Spleen (tissue), 11 donors: Measurements from ENCODE around the gene CBLN3. TPM values are rescaled to one million over a fixed set of nuclear protein-coding genes. Genes with fewer than 3 reads are reported as not detected.
"Not testable (repeated sequence)": the region's sequence is repeated elsewhere in the genome, so short reads cannot be mapped to it uniquely, and the experiment has no call there.

Experiments used
- DNase-seq: peaks from one replicate; pipeline ENCODE4 v3.0.0-alpha.2; 2020
- H3K27ac ChIP-seq, 8 donors: fragments of 200-600 bp; sonication (generic) in 7 of 8; 1 replicate in 4 of 8; 2 replicates in 4 of 8; pipeline versions ENCODE4 v1.5.0 to v1.8.0; 2016 to 2021; ENCODE audit warnings: inconsistent platforms in 4 of 8, mild to moderate bottlenecking in 4 of 8, moderate library complexity in 1 of 8
- H3K27me3 ChIP-seq, 7 donors: fragments of 200-600 bp; sonication (generic) in 6 of 7; replicated peaks in 1 of 7; 1 replicate in 4 of 7; 2 replicates in 3 of 7; pipeline versions ENCODE4 v1.5.0 to v1.8.0; 2016 to 2021; ENCODE audit warnings: inconsistent platforms in 3 of 7, mild to moderate bottlenecking in 1 of 7
- H3K36me3 ChIP-seq, 6 donors: fragments of 200-600 bp; sonication (generic) in 5 of 6; 1 replicate in 4 of 6; 2 replicates in 2 of 6; pipeline versions ENCODE4 v1.5.0 to v1.8.0; 2016 to 2021; ENCODE audit warnings: inconsistent platforms in 2 of 6
- H3K4me1 ChIP-seq, 6 donors: fragments of 200-600 bp; sonication (generic) in 5 of 6; 1 replicate in 3 of 6; 2 replicates in 3 of 6; pipeline versions ENCODE4 v1.5.0 to v1.8.0; 2016 to 2021; ENCODE audit warnings: inconsistent platforms in 3 of 6
- H3K4me3 ChIP-seq, 8 donors: fragments of 200-600 bp; sonication (generic) in 7 of 8; 1 replicate in 4 of 8; 2 replicates in 4 of 8; pipeline versions ENCODE4 v1.5.0 to v1.8.0; 2016 to 2021; ENCODE audit warnings: inconsistent platforms in 4 of 8, mild to moderate bottlenecking in 4 of 8, moderate library complexity in 2 of 8
- H3K9me3 ChIP-seq, 8 donors: fragments of 200-600 bp; sonication (generic) in 7 of 8; 1 replicate in 4 of 8; 2 replicates in 4 of 8; pipeline versions ENCODE4 v1.5.0 to v1.8.0; 2016 to 2021; ENCODE audit warnings: inconsistent platforms in 4 of 8
- POLR2A ChIP-seq, 3 donors: fragments of 450-650 bp; IDR thresholded peaks; one replicate each; pipeline ENCODE4 v1.5.1; 2017; ENCODE audit warnings: antibody characterized with exemption in 3 of 3, mild to moderate bottlenecking in 1 of 3
- POLR2AphosphoS5 ChIP-seq, 3 donors: sonication (generic); formaldehyde crosslinking; IDR thresholded peaks; one replicate each; pipeline ENCODE4 v1.5.1; 2017; ENCODE audit warnings: antibody characterized with exemption in 3 of 3
- WGBS, 5 donors: extraction: QIAGEN DNeasy Blood & Tissue Kit in 3 of 5; methylation state at CpG; one replicate each; pipeline versions ENCODE4 v1.1.5 to v1.1.7; 2013 to 2018; 5-methylcytosine and 5-hydroxymethylcytosine counted together
- intact Hi-C: fragments of 100-400 bp; cut with DNase I; formaldehyde crosslinking; loops from one replicate; pipeline ENCODE4 v1.15.0; 2023; ENCODE audit warnings: low total_unique reads
- polyA plus RNA-seq, 3 donors: library from polyadenylated mRNA; stranded (reverse); fragments of 200-250 nt; gene quantifications; one replicate each; pipeline ENCODE4 v1.2.1, GENCODE V29; 2013
- total RNA-seq, 7 donors: library from RNA; depleted of rRNA in 3 of 7; stranded (reverse); fragments of >200 nt in 3 of 7; fragmentation: NEBNext Ultra II Directional in 4 of 7; extraction: Animal tissue kit (Norgen Biotek cat#: 25700) in 4 of 7; gene quantifications; one replicate each; pipeline versions ENCODE4 v1.1.0 to v1.2.1, GENCODE V29; 2016 to 2021
- TF ChIP-seq, protein P1 (sequence below), 11 experiments: fragments of 200-600 bp in 7 of 11; fragments of 450-650 bp in 4 of 11; sonication (generic) in 4 of 11; IDR thresholded peaks in 8 of 11; conservative IDR thresholded peaks in 3 of 11; 1 replicate in 7 of 11; 2 replicates in 4 of 11; pipeline versions ENCODE4 v1.4.0 to v1.8.0; 2016 to 2021; ENCODE audit warnings: antibody characterized with exemption in 11 of 11, inconsistent platforms in 4 of 11, mild to moderate bottlenecking in 1 of 11
- donor health status: healthy with polysubstance abuse.
- donor health status: DM: no; HTN: no; CAD: no; lungs with moderate emphysema.
- donor health status: DM: no; HTN: no; CAD: no.
- donor health status: Bipolar disorder and iron deficiency.
- donor health status: healthy.
- donor health status: DM: no; HTN: no; CAD: no.
- donor health status: DM: yes; HTN: yes; CAD: no.

The CBLN3 gene
- total and polyA plus RNA-seq, 10 donors: 4.3 to 21.7 (median 10.2) TPM

- Histone ChIP-seq H3K4me1 (no peaks in the 10 kb centered on the region), H3K27ac (peak overlapping the region in 1 of 8 donors; percentile 22), H3K4me3 (no peak overlapping the region), H3K9me3 (no peaks in the 10 kb centered on the region), H3K36me3 (no peaks in the 10 kb centered on the region), H3K27me3 (peaks cover 0 to 9% (median 0%) of the 10 kb centered on the region in 7 donors)
- intact Hi-C loops: no loop called here
- peak; percentile 16 for DNase-seq
- WGBS, 5 donors: 52 to 68% (median 58%) methylated on average over 11 of the region's 11 CpGs
- TF ChIP-seq, protein P1, sequence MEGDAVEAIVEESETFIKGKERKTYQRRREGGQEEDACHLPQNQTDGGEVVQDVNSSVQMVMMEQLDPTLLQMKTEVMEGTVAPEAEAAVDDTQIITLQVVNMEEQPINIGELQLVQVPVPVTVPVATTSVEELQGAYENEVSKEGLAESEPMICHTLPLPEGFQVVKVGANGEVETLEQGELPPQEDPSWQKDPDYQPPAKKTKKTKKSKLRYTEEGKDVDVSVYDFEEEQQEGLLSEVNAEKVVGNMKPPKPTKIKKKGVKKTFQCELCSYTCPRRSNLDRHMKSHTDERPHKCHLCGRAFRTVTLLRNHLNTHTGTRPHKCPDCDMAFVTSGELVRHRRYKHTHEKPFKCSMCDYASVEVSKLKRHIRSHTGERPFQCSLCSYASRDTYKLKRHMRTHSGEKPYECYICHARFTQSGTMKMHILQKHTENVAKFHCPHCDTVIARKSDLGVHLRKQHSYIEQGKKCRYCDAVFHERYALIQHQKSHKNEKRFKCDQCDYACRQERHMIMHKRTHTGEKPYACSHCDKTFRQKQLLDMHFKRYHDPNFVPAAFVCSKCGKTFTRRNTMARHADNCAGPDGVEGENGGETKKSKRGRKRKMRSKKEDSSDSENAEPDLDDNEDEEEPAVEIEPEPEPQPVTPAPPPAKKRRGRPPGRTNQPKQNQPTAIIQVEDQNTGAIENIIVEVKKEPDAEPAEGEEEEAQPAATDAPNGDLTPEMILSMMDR (IDR thresholded peaks at IDR 0.05 in 8 of 11, conservative IDR thresholded peaks at IDR 0.05 in 3 of 11): no peak
- no peak for TF ChIP-seq POLR2A (IDR thresholded peaks at IDR 0.05)
- TF ChIP-seq POLR2AphosphoS5 (IDR thresholded peaks at IDR 0.05): no peak
Measured at GRCh38 chr14:24389226-24389848, 40.1 kb downstream of the CBLN3 start.

GRCh38 chr14:24388474-24389179 lies 40.8 kb downstream of the CBLN3 start:
- Histone ChIP-seq H3K27me3 (peaks cover 0 to 9% (median 0%) of the 10 kb centered on the region in 7 donors), H3K9me3 (no peaks in the 10 kb centered on the region), H3K27ac (peak overlapping the region in 1 of 8 donors; percentile 22), H3K4me1 (no peaks in the 10 kb centered on the region), H3K4me3 (no peak overlapping the region), H3K36me3 (no peaks in the 10 kb centered on the region)
- no peak for TF ChIP-seq POLR2AphosphoS5 (IDR thresholded peaks at IDR 0.05)
- intact Hi-C loops: no loop called here
- DNase-seq: no peak
- 84 to 95% (median 86%) methylated on average over 2 of the region's 2 CpGs for WGBS, 5 donors

DNA sequence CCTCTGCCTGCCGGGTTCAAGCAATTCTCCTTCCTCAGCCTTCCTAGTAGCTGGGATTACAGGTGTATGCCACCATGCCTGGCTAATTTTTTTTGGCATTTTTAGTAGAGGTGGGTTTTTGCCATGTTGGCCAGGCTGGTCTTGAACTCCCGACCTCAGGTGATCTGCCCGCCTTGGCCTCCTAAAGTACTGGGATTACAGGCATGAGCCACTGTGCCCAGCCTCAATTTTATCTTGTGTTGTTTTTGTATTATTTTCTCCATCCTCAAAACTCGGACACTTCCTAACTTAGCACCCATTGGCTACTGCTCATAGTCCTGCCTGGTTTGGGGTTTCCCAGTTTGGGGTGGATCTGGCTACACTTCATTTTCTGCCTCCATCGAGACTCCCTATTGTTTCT lies 41.9 kb downstream of the CBLN3 start:
- DNase-seq, H3K9me3 ChIP-seq, intact Hi-C loops, H3K4me3 ChIP-seq, H3K27ac ChIP-seq, H3K36me3 ChIP-seq, H3K27me3 ChIP-seq, H3K4me1 ChIP-seq: not testable (repeated sequence)
- 83 to 95% (median 88%) methylated on average over 5 of the region's 5 CpGs for WGBS, 5 donors

DNA sequence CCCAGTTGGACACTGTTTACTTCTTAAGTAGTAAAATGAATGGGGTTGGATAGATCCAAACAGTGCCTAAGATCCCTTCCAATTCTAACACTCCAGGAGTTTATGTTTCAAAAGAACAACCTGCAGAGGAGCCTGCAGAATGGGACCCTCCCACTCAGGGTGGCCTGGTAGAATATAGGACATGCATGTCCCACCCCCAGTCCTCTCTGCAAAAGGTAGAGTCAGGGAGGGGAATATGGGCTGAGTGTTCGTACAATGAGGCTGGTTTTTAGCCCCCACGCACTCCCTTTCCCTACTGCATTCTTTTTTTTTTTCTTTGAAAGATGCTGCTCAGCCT lies 42.5 kb downstream of the CBLN3 start:
- Histone ChIP-seq H3K27ac (no peak overlapping the region), H3K36me3 (no peaks in the 10 kb centered on the region), H3K27me3 (peaks cover 0 to 9% (median 0%) of the 10 kb centered on the region in 7 donors), H3K9me3 (no peaks in the 10 kb centered on the region), H3K4me3 (no peak overlapping the region), H3K4me1 (no peaks in the 10 kb centered on the region)
- no peak for DNase-seq
- WGBS, 5 donors: 81 to 94% (median 89%) methylated on average over 2 of the region's 2 CpGs
- intact Hi-C loops: no loop called here
- TF ChIP-seq POLR2AphosphoS5 (IDR thresholded peaks at IDR 0.05): no peak
- TF ChIP-seq, protein P1 (IDR thresholded peaks at IDR 0.05 in 8 of 11, conservative IDR thresholded peaks at IDR 0.05 in 3 of 11): no peak

DNA sequence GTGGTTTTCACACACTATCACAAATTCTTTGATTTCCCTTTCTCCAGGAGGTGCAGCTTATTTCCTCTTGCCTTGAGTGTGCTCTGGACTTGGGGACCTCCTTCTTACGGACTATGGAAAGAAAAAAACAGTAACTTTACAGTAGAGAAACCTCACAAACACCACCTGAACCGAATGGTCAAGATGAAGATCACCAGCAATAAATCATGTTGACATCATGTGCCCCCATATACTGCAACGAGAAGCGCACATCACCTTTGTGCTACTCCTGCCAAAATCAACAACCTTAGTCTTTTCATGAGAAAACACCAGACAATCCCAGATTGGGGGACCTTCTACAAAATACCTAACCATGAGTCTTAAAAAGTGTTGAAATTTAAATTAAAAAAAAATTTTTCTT lies 43.9 kb downstream of the CBLN3 start:
- 76 to 88% (median 82%) methylated on average over 4 of the region's 4 CpGs for WGBS, 5 donors
- no peaks in the 10 kb centered on the region for H3K4me1 ChIP-seq
- H3K27ac ChIP-seq: no peak overlapping the region
- intact Hi-C loops: no loop called here
- TF ChIP-seq POLR2A (IDR thresholded peaks at IDR 0.05): no peak
- no peak for TF ChIP-seq POLR2AphosphoS5 (IDR thresholded peaks at IDR 0.05)
- TF ChIP-seq, protein P1 (IDR thresholded peaks at IDR 0.05 in 8 of 11, conservative IDR thresholded peaks at IDR 0.05 in 3 of 11): no peak
- no peaks in the 10 kb centered on the region for H3K36me3 ChIP-seq
- no peak overlapping the region for H3K4me3 ChIP-seq
- H3K27me3 ChIP-seq: no peaks in the 10 kb centered on the region
- DNase-seq: no peak
- H3K9me3 ChIP-seq: no peaks in the 10 kb centered on the region
